Neuronal stem cell (in vitro differentiated cells): ENCODE data around the gene PNMA8B.
A peak's percentile ranks its signal among the peaks of the same experiment; 100 is the strongest.

Experiments used
- DNase-seq: peaks from one replicate; pipeline ENCODE4 v3.0.0-alpha.2; 2013; ENCODE audit warnings: low spot score
- H2AFZ ChIP-seq: one replicate; pipeline ENCODE4 v1.6.1; 2013; ENCODE audit warnings: mild to moderate bottlenecking, low read length, inconsistent platforms
- H2AK5ac ChIP-seq: 2 replicates; pipeline ENCODE4 v1.6.1; 2013; ENCODE audit warnings: low read depth, mild to moderate bottlenecking, inconsistent platforms, low read length, moderate library complexity, mixed read lengths
- H2BK120ac ChIP-seq: 2 replicates; pipeline ENCODE4 v1.6.1; 2013; ENCODE audit warnings: low read depth, mild to moderate bottlenecking, inconsistent platforms, low read length, moderate library complexity, mixed read lengths
- H2BK12ac ChIP-seq: one replicate; pipeline ENCODE4 v1.6.1; 2013; ENCODE audit warnings: low read length, inconsistent platforms
- H2BK15ac ChIP-seq: 2 replicates; pipeline ENCODE4 v1.6.1; 2013; ENCODE audit warnings: mild to moderate bottlenecking, low read length, inconsistent platforms, mixed read lengths
- H2BK5ac ChIP-seq: one replicate; pipeline ENCODE4 v1.6.1; 2013; ENCODE audit warnings: inconsistent platforms, mild to moderate bottlenecking, low read length, moderate library complexity
- H3K14ac ChIP-seq: one replicate; pipeline ENCODE4 v1.6.1; 2013; ENCODE audit warnings: low read length, inconsistent platforms
- H3K18ac ChIP-seq: 2 replicates; pipeline ENCODE4 v1.6.1; 2013; ENCODE audit warnings: low read length, inconsistent platforms
- H3K23ac ChIP-seq: 2 replicates; pipeline ENCODE4 v1.6.1; 2013; ENCODE audit warnings: low read depth, mild to moderate bottlenecking, mixed read lengths, low read length, inconsistent platforms; ENCODE audit not compliant: poor library complexity
- H3K27ac ChIP-seq: replicated peaks from 3 replicates; pipeline ENCODE4 v1.5.1; 2013; ENCODE audit warnings: low read length, inconsistent platforms
- H3K27me3 ChIP-seq, 3 experiments: 2 replicates each; pipeline ENCODE4 v1.6.1; 2013; ENCODE audit warnings: low read length in 3 of 3, mild to moderate bottlenecking in 2 of 3, inconsistent platforms in 1 of 3, low read depth in 1 of 3, mixed read lengths in 1 of 3, moderate library complexity in 1 of 3; ENCODE audit not compliant: control insufficient read depth in 3 of 3, insufficient read depth in 3 of 3
- H3K36me3 ChIP-seq, 2 donors: replicated peaks in 1 of 2; 2 replicates each; pipeline ENCODE4 v1.6.1; 2013; ENCODE audit warnings: low read length in 2 of 2; ENCODE audit not compliant: control insufficient read depth in 2 of 2, insufficient read depth in 2 of 2
- H3K4ac ChIP-seq: 2 replicates; pipeline ENCODE4 v1.6.1; 2013; ENCODE audit warnings: inconsistent platforms, mild to moderate bottlenecking, low read length, moderate library complexity
- H3K4me1 ChIP-seq, 2 donors: 1 replicate in 1 of 2; 2 replicates in 1 of 2; pipeline ENCODE4 v1.6.1; 2013; ENCODE audit warnings: low read length in 2 of 2, low read depth in 1 of 2; ENCODE audit not compliant: control insufficient read depth in 2 of 2, insufficient read depth in 1 of 2
- H3K4me2 ChIP-seq: one replicate; pipeline ENCODE4 v1.6.1; 2013; ENCODE audit warnings: mild to moderate bottlenecking, low read length, inconsistent platforms; ENCODE audit not compliant: insufficient read depth, poor library complexity, severe bottlenecking
- H3K4me3 ChIP-seq, 2 donors: 2 replicates each; pipeline ENCODE4 v1.5.1; 2013; ENCODE audit warnings: low read length in 2 of 2, mild to moderate bottlenecking in 2 of 2, inconsistent platforms in 1 of 2, moderate library complexity in 1 of 2
- H3K79me1 ChIP-seq: one replicate; pipeline ENCODE4 v1.6.1; 2013; ENCODE audit warnings: low read depth, mild to moderate bottlenecking, inconsistent platforms, low read length, moderate library complexity
- H3K9ac ChIP-seq: one replicate; pipeline ENCODE4 v1.6.1; 2013; ENCODE audit warnings: mild to moderate bottlenecking, low read depth, low read length, inconsistent platforms; ENCODE audit not compliant: poor library complexity
- H3K9me3 ChIP-seq, 2 donors: replicated peaks in 1 of 2; 2 replicates each; pipeline versions ENCODE3 to v1.6.1; 2013; ENCODE audit warnings: low read length in 2 of 2, mild to moderate bottlenecking in 2 of 2, inconsistent platforms in 1 of 2, low read depth in 1 of 2, mixed read lengths in 1 of 2, moderate library complexity in 1 of 2; ENCODE audit not compliant: control insufficient read depth in 2 of 2, insufficient read depth in 1 of 2
- H4K8ac ChIP-seq: one replicate; pipeline ENCODE4 v1.6.1; 2013; ENCODE audit warnings: low read depth, mild to moderate bottlenecking, inconsistent platforms, low read length, moderate library complexity
- H4K91ac ChIP-seq: one replicate; pipeline ENCODE4 v1.6.1; 2013; ENCODE audit warnings: low read length, low read depth, mild to moderate bottlenecking, inconsistent platforms; ENCODE audit not compliant: poor library complexity
- WGBS, 2 donors: extraction: QIAGEN DNeasy Blood & Tissue Kit; methylation state at CpG; one replicate each; pipeline ENCODE4 v1.1.7; 2013; ENCODE audit warnings: missing lambda C conversion rate in 2 of 2, mixed read lengths in 1 of 2; ENCODE audit not compliant: insufficient read length in 2 of 2, insufficient replicate concordance in 1 of 2; ENCODE audit errors: extremely low coverage in 2 of 2; 5-methylcytosine and 5-hydroxymethylcytosine counted together

The PNMA8B gene

GRCh38 chr19:46530636-46531035 lies 35.0 kb upstream of the PNMA8B start:
- DNase-seq = no peak

DNA sequence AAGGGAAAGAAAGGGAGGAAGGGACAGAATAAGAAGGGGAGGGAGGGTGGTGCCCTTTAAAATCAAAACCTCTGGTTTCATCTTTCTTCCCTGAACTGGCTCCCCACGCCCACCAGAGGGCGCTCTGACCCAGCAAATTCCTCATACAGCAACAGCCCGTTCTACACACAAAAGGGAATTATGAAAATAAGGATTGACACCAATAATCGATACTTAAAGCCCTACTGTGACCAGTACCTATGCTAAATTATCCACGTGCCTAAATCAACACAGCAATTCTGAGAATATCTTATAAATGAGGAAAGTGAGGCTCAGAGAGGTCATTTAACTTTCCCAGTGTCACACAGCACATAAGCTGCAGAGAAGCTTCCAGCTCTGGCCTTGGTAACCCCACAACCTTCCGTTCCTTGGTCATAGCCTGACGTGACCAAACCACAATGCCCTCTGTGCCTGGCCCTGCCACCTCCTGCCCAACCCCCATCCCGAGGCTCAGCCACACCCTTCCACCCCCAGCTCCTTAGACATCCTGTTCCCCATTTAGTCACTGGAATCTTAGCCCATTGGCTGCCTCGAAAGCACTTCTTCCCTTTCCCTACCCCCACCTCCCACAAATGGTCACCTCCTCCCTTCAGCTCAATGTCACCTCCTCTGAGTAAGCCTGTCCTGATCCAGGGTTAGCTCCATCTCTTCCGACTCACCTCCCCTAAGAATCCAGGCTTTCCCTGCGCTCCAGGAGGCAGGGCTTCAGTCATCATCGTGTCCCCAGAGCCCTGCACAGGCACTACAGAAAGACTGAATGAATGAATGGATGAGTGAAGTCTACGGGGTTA lies 34.2 kb upstream of the PNMA8B start:
- Histone ChIP-seq H3K27me3 (peaks cover 0 to 6% (median 0%) of the 10 kb centered on the region in 3 experiments), H4K8ac (no peak overlapping the region), H2BK120ac (no peak overlapping the region), H3K9ac (no peak overlapping the region), H3K9me3 (no peaks in the 10 kb centered on the region), H3K4me3 (no peak overlapping the region), H3K36me3 (no peaks in the 10 kb centered on the region), H3K79me1 (no peaks in the 10 kb centered on the region), H2AFZ (peak overlapping the region; percentile 86), H3K23ac (peak overlapping the region; percentile 58), H4K91ac (no peak overlapping the region), H3K27ac (no peak overlapping the region), H3K14ac (no peak overlapping the region), H2AK5ac (peak overlapping the region; percentile 13), H2BK5ac (no peak overlapping the region), H2BK15ac (no peak overlapping the region), H3K4me2 (peak overlapping the region; percentile 21), H3K4me1 (peaks cover 14% of the 10 kb centered on the region in 2 donors), H2BK12ac (no peak overlapping the region), H3K4ac (peak overlapping the region; percentile 55), H3K18ac (peak overlapping the region; percentile 12)
- DNase-seq = peak; percentile 73
- WGBS, 2 donors = no CpG with 5 or more reads among the region's 13 CpGs

More at GRCh38 chr19:46530636-46531035, 35.0 kb upstream of the PNMA8B start:
- Histone ChIP-seq H3K4me2 (no peak overlapping the region), H2BK5ac (no peak overlapping the region), H3K14ac (no peak overlapping the region), H3K27me3 (peaks cover 0 to 6% (median 0%) of the 10 kb centered on the region in 3 experiments), H3K4ac (no peak overlapping the region), H2BK12ac (no peak overlapping the region), H3K4me1 (peaks cover 17 to 18% of the 10 kb centered on the region in 2 donors), H2BK120ac (no peak overlapping the region), H3K79me1 (no peaks in the 10 kb centered on the region), H4K8ac (no peak overlapping the region), H2AK5ac (peak overlapping the region; percentile 53), H4K91ac (no peak overlapping the region), H3K9me3 (no peaks in the 10 kb centered on the region), H3K23ac (no peak overlapping the region), H2BK15ac (no peak overlapping the region), H2AFZ (no peak overlapping the region), H3K18ac (no peak overlapping the region), H3K27ac (no peak overlapping the region), H3K36me3 (no peaks in the 10 kb centered on the region), H3K9ac (no peak overlapping the region), H3K4me3 (no peak overlapping the region)
- no CpG with 5 or more reads among the region's 1 CpG for WGBS, 2 donors

DNA sequence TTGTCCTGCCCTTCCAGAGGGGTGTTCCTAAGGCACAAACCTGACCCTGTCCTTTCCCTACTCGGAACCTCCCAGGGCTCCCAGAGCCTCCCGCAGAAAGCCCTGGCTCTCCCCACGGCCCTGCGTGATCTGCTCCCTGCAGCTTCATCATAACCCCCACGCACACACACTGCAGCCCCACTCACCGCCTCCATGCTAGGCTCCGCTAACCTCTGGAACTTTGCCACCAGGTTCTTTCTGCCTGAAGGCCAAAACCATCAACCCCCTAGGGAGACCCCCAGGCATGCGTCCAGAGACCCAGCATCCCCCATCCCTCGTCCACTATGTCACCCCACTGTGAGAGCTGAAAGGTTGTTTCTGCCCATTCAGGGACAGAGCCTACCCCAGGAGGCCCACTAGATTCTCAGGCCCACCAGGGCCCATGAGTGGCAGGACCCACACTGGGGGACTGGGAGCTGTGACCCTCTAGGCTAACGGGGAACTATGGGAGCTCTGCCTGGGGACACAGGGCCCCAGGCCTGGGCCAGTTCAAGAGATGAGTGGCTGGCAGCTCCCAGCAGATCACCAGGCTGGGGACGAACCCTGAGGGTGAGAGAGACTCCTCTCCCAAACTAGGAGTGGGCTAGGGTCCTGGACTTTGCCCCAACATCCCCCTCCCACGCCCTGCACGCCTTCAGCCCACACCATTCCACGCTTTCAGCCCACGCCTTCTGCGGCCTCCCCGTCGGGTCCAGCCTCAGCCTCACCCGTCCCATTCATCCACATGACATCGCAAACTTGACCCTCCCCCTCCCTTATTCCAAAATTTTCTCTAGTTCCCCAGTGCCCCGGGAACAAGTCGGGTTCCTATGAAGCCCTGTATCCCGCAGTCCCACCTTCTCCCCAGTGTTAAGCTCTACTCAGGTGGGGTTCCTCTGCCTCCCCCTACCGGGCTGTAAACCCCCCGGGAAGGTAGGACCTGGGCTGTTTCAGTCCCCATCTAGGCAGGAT lies 33.2 kb upstream of the PNMA8B start:
- Histone ChIP-seq H2BK12ac (peak overlapping the region; percentile 75), H3K27ac (no peak overlapping the region), H3K79me1 (no peaks in the 10 kb centered on the region), H2AFZ (peak overlapping the region; percentile 86), H3K4me2 (peak overlapping the region; percentile 21), H3K9me3 (peaks cover 0 to 3% of the 10 kb centered on the region in 2 donors), H3K27me3 (peaks cover 0 to 6% (median 0%) of the 10 kb centered on the region in 3 experiments), H3K14ac (no peak overlapping the region), H3K4me3 (no peak overlapping the region), H3K18ac (peak overlapping the region; percentile 79), H2BK15ac (peak overlapping the region; percentile 81), H2AK5ac (peak overlapping the region; percentile 9), H3K23ac (no peak overlapping the region), H3K36me3 (no peaks in the 10 kb centered on the region), H3K9ac (no peak overlapping the region), H4K91ac (peak overlapping the region; percentile 15), H4K8ac (peak overlapping the region; percentile 45), H2BK120ac (no peak overlapping the region), H3K4ac (no peak overlapping the region), H3K4me1 (peaks cover 14% of the 10 kb centered on the region in 2 donors), H2BK5ac (no peak overlapping the region)
- DNase-seq = no peak
- no CpG with 5 or more reads among the region's 25 CpGs for WGBS, 2 donors
